Ishikawa (cell line): ENCODE data around the gene RGS6.

Experiments used
- EGR1 ChIP-seq: IDR thresholded peaks from 2 replicates; pipeline ENCODE4 v1.6.1; 2012
- EP300 ChIP-seq: IDR thresholded peaks from 2 replicates; pipeline ENCODE4 v1.6.1; 2012; ENCODE audit warnings: borderline replicate concordance
- FOXM1 ChIP-seq: IDR thresholded peaks from 2 replicates; pipeline ENCODE4 v1.6.1; 2012; ENCODE audit warnings: low read depth, borderline replicate concordance
- MAX ChIP-seq: IDR thresholded peaks from 2 replicates; pipeline ENCODE4 v1.6.1; 2012
- RAD21 ChIP-seq: IDR thresholded peaks from 2 replicates; pipeline ENCODE4 v1.6.1; 2012; ENCODE audit warnings: low read depth

- no peak for TF ChIP-seq MAX
- TF ChIP-seq EGR1, result no peak
- TF ChIP-seq FOXM1, result no peak
- no peak for TF ChIP-seq EP300
- TF ChIP-seq RAD21, result no peak
Measured at GRCh38 chr14:72443256-72443655, 511.0 kb downstream of the RGS6 start.
